PC-9 (cell line): ENCODE measurements around the gene SLC9A6. TPM values are rescaled to one million over a fixed set of nuclear protein-coding genes. Genes with fewer than 3 reads are reported as not detected.
"Not testable (repeated sequence)": the region's sequence is repeated elsewhere in the genome, so short reads cannot be mapped to it uniquely, and the experiment has no call there.

Source experiments
- BruUV-seq: library from RNA; stranded (reverse); fragments of 400-500 nt; replicated peaks from 2 replicates; lab custom pipeline; 2021; lab: Mats Ljungman, UMichigan
- CTCF ChIA-PET: fragments of 300-600 bp; sonication (Branson Sonifier 250); formaldehyde crosslinking; loops from one replicate; lab custom pipeline; 2022; ENCODE audit warnings: antibody characterized with exemption; lab: Charles Lee
- POLR2A ChIA-PET: fragments of 300-600 bp; sonication (Branson Sonifier 250); formaldehyde crosslinking; loops from one replicate; lab custom pipeline; 2022; ENCODE audit warnings: antibody characterized with exemption; ENCODE audit not compliant: unreplicated experiment; lab: Charles Lee
- DNase-seq, 2 experiments: peaks; one replicate each; pipeline versions ENCODE4 v3.0.0 to v3.0.0-alpha.2; 2015 to 2022; ENCODE audit warnings: mixed read lengths in 1 of 2
- H2AFZ ChIP-seq: fragments of 200-600 bp; sonication (generic); 2 replicates; pipeline ENCODE4 v1.8.1; 2017; ENCODE audit warnings: antibody characterized with exemption
- H3F3A ChIP-seq: fragments of 200-600 bp; sonication (generic); 2 replicates; pipeline ENCODE4 v1.8.1; 2017; ENCODE audit warnings: antibody characterized with exemption, mild to moderate bottlenecking, low read depth; ENCODE audit not compliant: insufficient read depth
- H3K27ac ChIP-seq: fragments of 200-600 bp; sonication (generic); 2 replicates; pipeline ENCODE4 v1.6.1; 2016; ENCODE audit warnings: mixed run types
- H3K27me3 ChIP-seq: fragments of 200-600 bp; sonication (generic); 2 replicates; pipeline ENCODE4 v1.6.1; 2016; ENCODE audit warnings: low read depth, mixed run types; ENCODE audit not compliant: insufficient read depth
- H3K36me3 ChIP-seq: fragments of 200-600 bp; sonication (generic); 2 replicates; pipeline ENCODE4 v1.6.1; 2016; ENCODE audit warnings: low read depth, mixed run types
- H3K4me1 ChIP-seq: fragments of 200-600 bp; sonication (generic); replicated peaks from 2 replicates; pipeline ENCODE4 v1.6.1; 2016; ENCODE audit warnings: mixed run types; ENCODE audit not compliant: insufficient read depth
- H3K4me2 ChIP-seq: fragments of 200-600 bp; sonication (generic); 2 replicates; pipeline ENCODE4 v1.6.1; 2017; ENCODE audit warnings: mixed run types
- H3K4me3 ChIP-seq: fragments of 200-600 bp; sonication (generic); 2 replicates; pipeline ENCODE4 v1.6.1; 2016; ENCODE audit warnings: mixed run types
- H3K79me2 ChIP-seq: fragments of 200-600 bp; sonication (generic); 2 replicates; pipeline ENCODE4 v1.6.1; 2017; ENCODE audit warnings: low read depth, mixed run types
- H3K9me2 ChIP-seq: fragments of 200-600 bp; sonication (generic); 2 replicates; pipeline ENCODE4 v1.8.1; 2017; ENCODE audit warnings: mild to moderate bottlenecking; ENCODE audit not compliant: insufficient read depth
- H3K9me3 ChIP-seq: fragments of 200-600 bp; sonication (generic); 2 replicates; pipeline ENCODE4 v1.8.1; 2016; ENCODE audit warnings: low read depth; ENCODE audit not compliant: insufficient read depth
- H4K20me1 ChIP-seq: fragments of 200-600 bp; sonication (generic); 2 replicates; pipeline ENCODE4 v1.8.1; 2017; ENCODE audit not compliant: insufficient read depth
- EZH2 ChIP-seq: fragments of 200-600 bp; sonication (generic); IDR thresholded peaks from 2 replicates; pipeline ENCODE4 v1.8.0; 2017; ENCODE audit warnings: antibody characterized with exemption, low read depth
- intact Hi-C: fragments of 100-400 bp; cut with micrococcal nuclease; formaldehyde crosslinking; loops from one replicate; pipeline ENCODE4 v1.10.0; 2022; ENCODE audit not compliant: unreplicated experiment
- total RNA-seq: library from RNA; stranded (reverse); gene quantifications from 2 replicates; pipeline ENCODE4 v1.2.3, GENCODE V29; 2021
- TF ChIP-seq, protein P1 (sequence below): fragments of 200-600 bp; sonication (generic); conservative IDR thresholded peaks from 2 replicates; pipeline ENCODE4 v1.6.1; 2017; ENCODE audit warnings: mixed run types, antibody characterized with exemption, mild to moderate bottlenecking, moderate library complexity

Gene SLC9A6
- total RNA-seq, 1 experiment from 2014 or later, result 16.5 TPM

DNA sequence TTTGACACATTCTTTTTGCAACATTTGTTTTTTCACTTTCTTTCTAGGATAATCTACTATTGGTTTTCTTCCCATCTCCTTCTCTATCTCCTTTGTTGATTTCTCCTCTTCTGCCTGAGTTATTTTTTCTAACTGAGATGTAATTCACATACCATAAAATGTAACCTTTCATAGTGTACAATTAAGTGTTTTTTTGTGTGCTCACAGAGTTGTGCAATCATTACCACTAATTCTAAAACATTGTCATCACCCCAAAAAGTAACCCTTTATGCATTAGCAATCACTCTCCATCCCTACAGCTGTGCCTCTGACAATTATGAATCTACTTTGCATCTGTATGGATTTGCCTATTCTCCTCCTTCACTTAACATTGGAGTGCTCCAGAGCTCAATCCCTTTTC, 95.5 kb downstream of the SLC9A6 start:
- H4K20me1 ChIP-seq, result no peaks in the 10 kb centered on the region

DNA sequence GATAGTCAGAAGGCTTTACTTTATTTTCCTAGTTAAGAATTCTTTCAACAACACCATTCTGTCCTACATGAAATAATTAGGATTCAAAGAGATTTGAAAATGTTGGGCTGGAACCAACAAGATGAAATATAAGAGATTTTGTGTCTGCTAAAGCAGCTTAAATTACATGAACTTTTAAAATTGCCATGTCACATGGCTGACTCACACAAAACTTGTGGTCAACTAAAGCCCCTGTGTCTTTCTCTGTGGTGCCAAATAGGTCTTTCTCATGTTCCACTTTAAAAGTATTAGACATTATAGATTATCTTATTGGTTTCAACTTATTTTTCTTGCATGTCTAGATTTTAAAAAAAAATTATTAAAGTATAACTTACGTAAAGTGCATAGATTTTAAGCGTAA, 101.3 kb downstream of the SLC9A6 start:
- no peaks in the 10 kb centered on the region for H4K20me1 ChIP-seq
- no peak overlapping the region for H3K4me2 ChIP-seq
- intact Hi-C loops, result no loop called here
- ChIA-PET POLR2A (no interaction called here), CTCF (no interaction called here)
- H2AFZ ChIP-seq, result no peak overlapping the region
- no peaks in the 10 kb centered on the region for H3K9me2 ChIP-seq
- H3K4me1 ChIP-seq, result peaks cover 12% of the 10 kb centered on the region; the same call in 1 of the 2 replicates
- DNase-seq, result no peak
- H3F3A ChIP-seq, result no peaks in the 10 kb centered on the region
- no peaks in the 10 kb centered on the region for H3K79me2 ChIP-seq
- no peak overlapping the region for H3K4me3 ChIP-seq
- TF ChIP-seq EZH2, result no peak
- TF ChIP-seq, protein P1, sequence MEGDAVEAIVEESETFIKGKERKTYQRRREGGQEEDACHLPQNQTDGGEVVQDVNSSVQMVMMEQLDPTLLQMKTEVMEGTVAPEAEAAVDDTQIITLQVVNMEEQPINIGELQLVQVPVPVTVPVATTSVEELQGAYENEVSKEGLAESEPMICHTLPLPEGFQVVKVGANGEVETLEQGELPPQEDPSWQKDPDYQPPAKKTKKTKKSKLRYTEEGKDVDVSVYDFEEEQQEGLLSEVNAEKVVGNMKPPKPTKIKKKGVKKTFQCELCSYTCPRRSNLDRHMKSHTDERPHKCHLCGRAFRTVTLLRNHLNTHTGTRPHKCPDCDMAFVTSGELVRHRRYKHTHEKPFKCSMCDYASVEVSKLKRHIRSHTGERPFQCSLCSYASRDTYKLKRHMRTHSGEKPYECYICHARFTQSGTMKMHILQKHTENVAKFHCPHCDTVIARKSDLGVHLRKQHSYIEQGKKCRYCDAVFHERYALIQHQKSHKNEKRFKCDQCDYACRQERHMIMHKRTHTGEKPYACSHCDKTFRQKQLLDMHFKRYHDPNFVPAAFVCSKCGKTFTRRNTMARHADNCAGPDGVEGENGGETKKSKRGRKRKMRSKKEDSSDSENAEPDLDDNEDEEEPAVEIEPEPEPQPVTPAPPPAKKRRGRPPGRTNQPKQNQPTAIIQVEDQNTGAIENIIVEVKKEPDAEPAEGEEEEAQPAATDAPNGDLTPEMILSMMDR, result no peak
- H3K36me3 ChIP-seq, result no peaks in the 10 kb centered on the region
- no peaks in the 10 kb centered on the region for H3K27me3 ChIP-seq
- no peaks in the 10 kb centered on the region for H3K9me3 ChIP-seq
- no peak overlapping the region for H3K27ac ChIP-seq
- no TSS peak for BruUV-seq

More for the DNA sequence above, 95.5 kb downstream of the SLC9A6 start:
- no peak overlapping the region for H3K27ac ChIP-seq
- H3K4me2 ChIP-seq, result no peak overlapping the region
- no peak for DNase-seq
- no peak for TF ChIP-seq EZH2
- TF ChIP-seq, protein P1, result no peak
- intact Hi-C loops, result no loop called here
- no peaks in the 10 kb centered on the region for H3K79me2 ChIP-seq
- BruUV-seq, result no TSS peak
- H3K9me3 ChIP-seq, result no peaks in the 10 kb centered on the region; the same call in 1 of the 2 replicates
- no peak overlapping the region for H3K4me3 ChIP-seq
- no peaks in the 10 kb centered on the region for H3K9me2 ChIP-seq
- ChIA-PET CTCF (no interaction called here), POLR2A (no interaction called here)
- H3K27me3 ChIP-seq, result 0 out of 2 replicates have a peak, but pooled peaks cover 3% of the 10 kb centered on the region
- H2AFZ ChIP-seq, result no peak overlapping the region
- H3F3A ChIP-seq, result no peaks in the 10 kb centered on the region
- no peaks in the 10 kb centered on the region for H3K4me1 ChIP-seq
- H3K36me3 ChIP-seq, result no peaks in the 10 kb centered on the region

DNA sequence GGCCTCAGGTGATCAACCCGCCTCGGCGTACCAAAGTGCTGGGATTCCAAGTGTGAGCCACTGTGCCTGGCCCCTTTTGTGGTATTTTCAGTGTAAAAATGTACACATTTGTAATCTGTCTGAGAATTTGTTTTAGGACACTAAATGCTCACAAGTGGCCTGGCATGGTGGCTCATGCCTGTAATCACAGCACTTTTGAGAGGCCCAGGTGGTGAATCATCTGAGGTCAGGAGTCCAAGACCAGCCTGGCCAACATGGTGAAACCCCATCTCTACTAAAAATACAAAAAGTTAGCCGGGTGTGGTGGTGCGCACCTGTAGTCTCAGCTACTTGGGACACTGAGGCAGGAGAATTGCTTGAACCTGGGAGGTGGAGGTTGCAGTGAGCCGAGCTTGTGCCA, 106.7 kb downstream of the SLC9A6 start:
- H3K27ac ChIP-seq, H2AFZ ChIP-seq, H3K9me3 ChIP-seq, H3K4me3 ChIP-seq, H3K27me3 ChIP-seq, intact Hi-C loops, H3K36me3 ChIP-seq, CTCF ChIA-PET, H3K4me1 ChIP-seq, H4K20me1 ChIP-seq, H3K79me2 ChIP-seq, H3F3A ChIP-seq, BruUV-seq, POLR2A ChIA-PET, H3K9me2 ChIP-seq, DNase-seq, H3K4me2 ChIP-seq: not testable (repeated sequence)

DNA sequence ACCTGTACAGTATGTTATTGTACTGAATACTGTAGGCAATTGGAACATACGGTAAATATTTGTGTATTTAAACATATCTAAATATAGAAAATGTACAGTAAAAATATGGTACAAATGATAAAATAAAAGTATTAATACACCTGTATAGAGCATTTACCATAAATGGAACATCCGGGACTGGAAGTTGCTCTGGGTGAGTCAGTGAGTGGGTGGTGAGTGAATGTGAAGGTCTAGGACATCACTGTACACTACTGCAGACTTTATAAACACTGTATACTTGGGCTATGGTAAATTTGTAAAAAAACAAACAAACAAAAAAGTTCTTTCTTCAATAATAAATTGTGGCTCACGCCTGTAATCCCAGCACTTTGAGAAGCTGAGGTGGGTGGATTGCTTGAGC, 109.7 kb downstream of the SLC9A6 start:
- CTCF ChIA-PET, result no interaction called here
- TF ChIP-seq, protein P1, result no peak
- no peak for TF ChIP-seq EZH2
- H3K36me3 ChIP-seq, result no peaks in the 10 kb centered on the region
- no peaks in the 10 kb centered on the region for H4K20me1 ChIP-seq
- H3K9me2 ChIP-seq, result no peaks in the 10 kb centered on the region
- 0 out of 2 replicates have a peak, but pooled peaks cover 4% of the 10 kb centered on the region for H3K9me3 ChIP-seq
- intact Hi-C loops, result no loop called here
- no peaks in the 10 kb centered on the region for H3K27me3 ChIP-seq
- no peaks in the 10 kb centered on the region for H3K4me1 ChIP-seq
- no peak overlapping the region for H2AFZ ChIP-seq
- POLR2A ChIA-PET, result no interaction called here
- DNase-seq, result no peak
- no peaks in the 10 kb centered on the region for H3F3A ChIP-seq
- no TSS peak for BruUV-seq
- H3K27ac ChIP-seq, result no peak overlapping the region
- H3K79me2 ChIP-seq, result no peaks in the 10 kb centered on the region
- H3K4me2 ChIP-seq, result no peak overlapping the region
- H3K4me3 ChIP-seq, result no peak overlapping the region
